ENCODE results near the gene FAM107A. TPM values are rescaled to one million over a fixed set of nuclear protein-coding genes. Genes with fewer than 3 reads are reported as not detected.

The FAM107A gene
- total RNA-seq, 6 experiments from 2014 or later, result 0.33 to 3.6 (median 1.6) TPM

DNA sequence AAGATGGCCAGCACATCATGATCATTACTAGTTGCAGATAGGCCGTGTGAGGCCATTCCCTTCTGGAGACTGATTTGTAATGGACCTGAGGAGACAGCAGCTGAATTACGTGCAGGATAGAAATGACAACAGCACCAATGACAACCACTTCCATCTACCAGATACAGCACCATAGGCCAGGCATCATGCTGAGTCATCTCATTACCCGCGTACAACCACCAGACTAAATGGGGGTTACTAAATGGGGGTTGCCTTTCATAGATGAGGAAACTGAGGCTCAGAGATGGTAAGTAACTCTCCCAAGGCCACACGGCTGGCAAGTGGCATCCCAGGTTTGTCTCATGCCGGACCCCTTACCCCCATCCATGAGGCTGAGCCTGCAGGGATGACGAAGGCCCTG is 32.8 kb upstream of the FAM107A start:
- Histone ChIP-seq H3K9me3 (no peaks in the 10 kb centered on the region), H3K4me1 (peaks cover 0 to 8% (median 0%) of the 10 kb centered on the region in 4 donors), H3K27ac (no peak overlapping the region), H3K36me3 (no peaks in the 10 kb centered on the region), H3K27me3 (no peaks in the 10 kb centered on the region), H3K4me3 (no peak overlapping the region)
- TF ChIP-seq, protein P1, sequence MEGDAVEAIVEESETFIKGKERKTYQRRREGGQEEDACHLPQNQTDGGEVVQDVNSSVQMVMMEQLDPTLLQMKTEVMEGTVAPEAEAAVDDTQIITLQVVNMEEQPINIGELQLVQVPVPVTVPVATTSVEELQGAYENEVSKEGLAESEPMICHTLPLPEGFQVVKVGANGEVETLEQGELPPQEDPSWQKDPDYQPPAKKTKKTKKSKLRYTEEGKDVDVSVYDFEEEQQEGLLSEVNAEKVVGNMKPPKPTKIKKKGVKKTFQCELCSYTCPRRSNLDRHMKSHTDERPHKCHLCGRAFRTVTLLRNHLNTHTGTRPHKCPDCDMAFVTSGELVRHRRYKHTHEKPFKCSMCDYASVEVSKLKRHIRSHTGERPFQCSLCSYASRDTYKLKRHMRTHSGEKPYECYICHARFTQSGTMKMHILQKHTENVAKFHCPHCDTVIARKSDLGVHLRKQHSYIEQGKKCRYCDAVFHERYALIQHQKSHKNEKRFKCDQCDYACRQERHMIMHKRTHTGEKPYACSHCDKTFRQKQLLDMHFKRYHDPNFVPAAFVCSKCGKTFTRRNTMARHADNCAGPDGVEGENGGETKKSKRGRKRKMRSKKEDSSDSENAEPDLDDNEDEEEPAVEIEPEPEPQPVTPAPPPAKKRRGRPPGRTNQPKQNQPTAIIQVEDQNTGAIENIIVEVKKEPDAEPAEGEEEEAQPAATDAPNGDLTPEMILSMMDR (IDR thresholded peaks at IDR 0.05), result no peak
- no peak for TF ChIP-seq POLR2A (IDR thresholded peaks at IDR 0.05)
- DNase-seq (no peak), ATAC-seq (no peak)
- intact Hi-C loops (cut with DNase I), result no loop called here
- 100% methylated on average over 1 of the region's 7 CpGs for WGBS (ENCODE audit: insufficient coverage, low coverage, low lambda C conversion rate, missing lambda C conversion rate)

DNA sequence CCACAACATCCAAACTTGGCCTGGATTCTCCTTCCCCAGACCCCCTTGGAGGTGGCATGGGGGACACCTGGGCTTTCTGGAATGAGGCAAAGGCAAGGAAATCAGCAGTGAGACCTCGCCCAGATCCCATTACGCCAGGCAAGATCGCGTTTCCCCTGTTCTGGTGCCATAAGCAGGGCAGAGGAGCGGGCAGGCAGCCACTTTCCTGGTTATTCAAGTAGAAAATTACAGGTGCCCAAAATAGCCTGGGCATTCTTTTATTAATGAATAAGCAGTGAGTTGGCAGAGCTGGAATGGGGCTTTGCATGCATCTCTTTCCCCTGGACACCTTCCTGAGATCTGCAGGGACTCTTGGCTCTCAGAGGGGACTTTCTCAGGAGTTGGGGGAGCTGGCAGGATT is 31.5 kb upstream of the FAM107A start:
- intact Hi-C loops (cut with DNase I), result no loop called here
- H3K27ac ChIP-seq, result no peak overlapping the region
- no peaks in the 10 kb centered on the region for H3K36me3 ChIP-seq
- peak in 1 of 4 donors; percentile 37 for ATAC-seq
- no peak overlapping the region for H3K4me3 ChIP-seq
- 79% methylated on average over 5 of the region's 5 CpGs for WGBS (ENCODE audit: insufficient coverage, low coverage, low lambda C conversion rate, missing lambda C conversion rate)
- DNase-seq, result no peak
- no peaks in the 10 kb centered on the region for H3K9me3 ChIP-seq
- peaks cover 0 to 7% (median 0%) of the 10 kb centered on the region in 4 donors for H3K4me1 ChIP-seq
- no peak for TF ChIP-seq POLR2A (IDR thresholded peaks at IDR 0.05)
- TF ChIP-seq, protein P1 (IDR thresholded peaks at IDR 0.05), result no peak
- no peaks in the 10 kb centered on the region for H3K27me3 ChIP-seq

DNA sequence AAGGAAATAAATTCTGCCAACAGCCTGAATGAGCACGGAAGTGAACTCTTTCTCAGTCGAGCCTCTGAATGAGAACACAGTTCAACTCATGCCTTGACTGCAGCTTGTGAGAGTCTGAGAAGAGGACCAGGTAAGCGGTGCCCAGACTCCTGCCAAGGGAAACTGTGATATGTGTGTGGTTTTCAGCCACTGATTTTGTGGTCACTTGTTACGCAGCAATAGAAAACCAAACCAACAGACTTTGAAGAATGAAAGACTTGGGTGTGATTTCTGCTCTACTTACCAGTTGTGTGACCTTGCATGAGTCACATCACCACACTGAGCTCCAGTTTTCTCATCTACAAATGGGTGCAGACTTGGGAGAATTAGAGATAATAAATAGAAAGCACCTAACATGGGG is 30.6 kb upstream of the FAM107A start:
- no peak for TF ChIP-seq POLR2A (IDR thresholded peaks at IDR 0.05)
- TF ChIP-seq, protein P1 (IDR thresholded peaks at IDR 0.05), result no peak
- ATAC-seq (no peak), DNase-seq (no peak)
- H3K4me1 ChIP-seq, result peaks cover 0 to 3% (median 0%) of the 10 kb centered on the region in 4 donors
- no peak overlapping the region for H3K4me3 ChIP-seq
- no peaks in the 10 kb centered on the region for H3K36me3 ChIP-seq
- 60% methylated on average over 2 of the region's 4 CpGs for WGBS (ENCODE audit: insufficient coverage, low coverage, low lambda C conversion rate, missing lambda C conversion rate)
- no peak overlapping the region for H3K27ac ChIP-seq
- intact Hi-C loops (cut with DNase I), result no loop called here
- no peaks in the 10 kb centered on the region for H3K9me3 ChIP-seq
- no peaks in the 10 kb centered on the region for H3K27me3 ChIP-seq

DNA sequence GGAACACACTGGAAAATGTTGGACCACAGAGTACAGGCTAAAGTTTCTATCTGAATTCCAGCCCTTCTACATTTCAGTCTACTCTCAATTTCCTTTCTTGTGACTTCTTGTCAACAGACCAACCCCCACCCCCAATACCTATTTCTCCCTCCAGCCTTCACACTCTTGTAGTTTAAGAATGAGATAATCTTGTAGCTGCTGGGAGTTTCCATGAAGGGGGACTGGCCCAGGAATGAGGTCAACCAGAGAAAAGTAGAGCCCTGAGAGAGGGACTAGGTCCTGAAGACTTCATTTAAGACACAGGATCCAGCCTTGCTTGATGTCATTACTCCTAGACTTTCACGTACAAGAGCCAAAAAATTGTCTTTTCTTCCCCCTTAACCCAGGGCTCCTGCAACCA is 29.5 kb upstream of the FAM107A start:
- intact Hi-C loops (cut with DNase I), result no loop called here
- TF ChIP-seq, protein P1 (IDR thresholded peaks at IDR 0.05), result no peak
- TF ChIP-seq POLR2A (IDR thresholded peaks at IDR 0.05), result no peak
- H3K4me1 ChIP-seq, result peaks cover 0 to 3% (median 0%) of the 10 kb centered on the region in 4 donors
- ATAC-seq (no peak), DNase-seq (no peak)
- no peaks in the 10 kb centered on the region for H3K36me3 ChIP-seq
- no peak overlapping the region for H3K27ac ChIP-seq
- H3K4me3 ChIP-seq, result no peak overlapping the region
- 100% methylated on average over 1 of the region's 1 CpG for WGBS (ENCODE audit: insufficient coverage, low coverage, low lambda C conversion rate, missing lambda C conversion rate)
- H3K27me3 ChIP-seq, result no peaks in the 10 kb centered on the region
- no peaks in the 10 kb centered on the region for H3K9me3 ChIP-seq

DNA sequence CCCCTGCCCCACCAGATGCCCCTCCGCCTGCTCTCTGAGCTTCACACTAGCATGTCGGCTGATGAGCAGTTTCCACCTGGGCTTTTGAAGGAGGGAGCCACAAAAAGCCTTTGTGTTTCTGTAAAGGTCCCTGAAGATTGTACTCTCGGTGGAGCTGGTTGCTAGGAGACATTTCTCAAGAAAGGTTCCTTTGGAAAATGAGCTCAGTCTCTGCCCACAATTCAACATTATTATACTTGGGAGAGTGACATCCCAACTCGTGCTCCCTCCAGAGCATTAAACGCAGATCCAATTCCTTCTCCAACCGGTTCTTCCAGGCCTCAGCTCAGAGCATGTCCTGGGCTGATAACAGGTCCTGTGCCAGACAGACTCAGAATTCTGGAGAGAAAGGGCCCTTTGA is 26.8 kb upstream of the FAM107A start:
- ATAC-seq, result no peak
- Histone ChIP-seq H3K36me3 (no peaks in the 10 kb centered on the region), H3K27me3 (no peaks in the 10 kb centered on the region), H3K27ac (no peak overlapping the region), H3K4me1 (peaks cover 0 to 3% (median 0%) of the 10 kb centered on the region in 4 donors), H3K4me3 (no peak overlapping the region), H3K9me3 (no peaks in the 10 kb centered on the region)
- intact Hi-C loops (cut with DNase I), result no loop called here
- DNase-seq, result no peak
- TF ChIP-seq, protein P1 (IDR thresholded peaks at IDR 0.05), result no peak
- 93% methylated on average over 2 of the region's 6 CpGs for WGBS (ENCODE audit: insufficient coverage, low coverage, low lambda C conversion rate, missing lambda C conversion rate)
